ENCODE data around the gene INSL3.

DNA sequence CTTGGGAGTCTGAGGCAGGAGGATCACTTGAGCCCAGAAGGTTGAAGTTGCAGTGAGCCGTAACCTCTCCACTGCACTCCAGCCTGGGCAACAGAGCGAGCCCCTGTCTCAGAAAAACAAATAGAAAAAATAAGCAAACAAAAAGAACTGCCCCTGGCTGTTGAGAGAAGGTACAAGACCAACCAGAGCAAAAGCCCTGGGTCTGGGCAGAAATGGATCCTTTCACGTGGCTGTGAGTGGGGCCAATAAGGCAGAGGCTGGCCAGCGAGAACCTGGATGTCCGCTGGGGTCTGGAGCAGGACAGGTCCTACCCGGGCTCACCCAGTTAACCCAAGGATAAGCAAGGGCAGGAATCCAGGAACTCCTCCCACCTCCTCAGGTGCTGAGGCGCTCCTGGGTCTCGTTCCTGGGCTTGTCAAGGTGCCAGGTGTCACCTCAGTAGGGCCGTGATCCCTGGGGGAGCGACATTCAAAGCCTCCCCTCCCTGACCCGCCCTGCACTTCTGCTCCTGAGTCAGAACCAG lies 45.7 kb upstream of the INSL3 start:
- TF ChIP-seq, protein P1, sequence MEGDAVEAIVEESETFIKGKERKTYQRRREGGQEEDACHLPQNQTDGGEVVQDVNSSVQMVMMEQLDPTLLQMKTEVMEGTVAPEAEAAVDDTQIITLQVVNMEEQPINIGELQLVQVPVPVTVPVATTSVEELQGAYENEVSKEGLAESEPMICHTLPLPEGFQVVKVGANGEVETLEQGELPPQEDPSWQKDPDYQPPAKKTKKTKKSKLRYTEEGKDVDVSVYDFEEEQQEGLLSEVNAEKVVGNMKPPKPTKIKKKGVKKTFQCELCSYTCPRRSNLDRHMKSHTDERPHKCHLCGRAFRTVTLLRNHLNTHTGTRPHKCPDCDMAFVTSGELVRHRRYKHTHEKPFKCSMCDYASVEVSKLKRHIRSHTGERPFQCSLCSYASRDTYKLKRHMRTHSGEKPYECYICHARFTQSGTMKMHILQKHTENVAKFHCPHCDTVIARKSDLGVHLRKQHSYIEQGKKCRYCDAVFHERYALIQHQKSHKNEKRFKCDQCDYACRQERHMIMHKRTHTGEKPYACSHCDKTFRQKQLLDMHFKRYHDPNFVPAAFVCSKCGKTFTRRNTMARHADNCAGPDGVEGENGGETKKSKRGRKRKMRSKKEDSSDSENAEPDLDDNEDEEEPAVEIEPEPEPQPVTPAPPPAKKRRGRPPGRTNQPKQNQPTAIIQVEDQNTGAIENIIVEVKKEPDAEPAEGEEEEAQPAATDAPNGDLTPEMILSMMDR (IDR thresholded peaks at IDR 0.05), result no peak
- TF ChIP-seq POLR2AphosphoS5 (IDR thresholded peaks at IDR 0.05; ENCODE audit: low read depth, low read length) (no peak), TCF7L2 (IDR thresholded peaks at IDR 0.05; ENCODE audit: low read depth, low read length) (no peak)
- TF ChIP-seq, protein P2, sequence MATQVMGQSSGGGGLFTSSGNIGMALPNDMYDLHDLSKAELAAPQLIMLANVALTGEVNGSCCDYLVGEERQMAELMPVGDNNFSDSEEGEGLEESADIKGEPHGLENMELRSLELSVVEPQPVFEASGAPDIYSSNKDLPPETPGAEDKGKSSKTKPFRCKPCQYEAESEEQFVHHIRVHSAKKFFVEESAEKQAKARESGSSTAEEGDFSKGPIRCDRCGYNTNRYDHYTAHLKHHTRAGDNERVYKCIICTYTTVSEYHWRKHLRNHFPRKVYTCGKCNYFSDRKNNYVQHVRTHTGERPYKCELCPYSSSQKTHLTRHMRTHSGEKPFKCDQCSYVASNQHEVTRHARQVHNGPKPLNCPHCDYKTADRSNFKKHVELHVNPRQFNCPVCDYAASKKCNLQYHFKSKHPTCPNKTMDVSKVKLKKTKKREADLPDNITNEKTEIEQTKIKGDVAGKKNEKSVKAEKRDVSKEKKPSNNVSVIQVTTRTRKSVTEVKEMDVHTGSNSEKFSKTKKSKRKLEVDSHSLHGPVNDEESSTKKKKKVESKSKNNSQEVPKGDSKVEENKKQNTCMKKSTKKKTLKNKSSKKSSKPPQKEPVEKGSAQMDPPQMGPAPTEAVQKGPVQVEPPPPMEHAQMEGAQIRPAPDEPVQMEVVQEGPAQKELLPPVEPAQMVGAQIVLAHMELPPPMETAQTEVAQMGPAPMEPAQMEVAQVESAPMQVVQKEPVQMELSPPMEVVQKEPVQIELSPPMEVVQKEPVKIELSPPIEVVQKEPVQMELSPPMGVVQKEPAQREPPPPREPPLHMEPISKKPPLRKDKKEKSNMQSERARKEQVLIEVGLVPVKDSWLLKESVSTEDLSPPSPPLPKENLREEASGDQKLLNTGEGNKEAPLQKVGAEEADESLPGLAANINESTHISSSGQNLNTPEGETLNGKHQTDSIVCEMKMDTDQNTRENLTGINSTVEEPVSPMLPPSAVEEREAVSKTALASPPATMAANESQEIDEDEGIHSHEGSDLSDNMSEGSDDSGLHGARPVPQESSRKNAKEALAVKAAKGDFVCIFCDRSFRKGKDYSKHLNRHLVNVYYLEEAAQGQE (IDR thresholded peaks at IDR 0.05; ENCODE audit: insufficient read depth in 1 of 2, low read depth in 2 of 2, low read length in 1 of 2), result no peak
